Neuronal stem cell (in vitro differentiated cells): ENCODE results near the gene SEMA3A.

Source experiments
- DNase-seq: peaks from one replicate; pipeline ENCODE4 v3.0.0-alpha.2; 2013; ENCODE audit warnings: low spot score
- H2AFZ ChIP-seq: one replicate; pipeline ENCODE4 v1.6.1; 2013; ENCODE audit warnings: mild to moderate bottlenecking, low read length, inconsistent platforms
- H2AK5ac ChIP-seq: 2 replicates; pipeline ENCODE4 v1.6.1; 2013; ENCODE audit warnings: low read depth, mild to moderate bottlenecking, inconsistent platforms, low read length, moderate library complexity, mixed read lengths
- H2BK120ac ChIP-seq: 2 replicates; pipeline ENCODE4 v1.6.1; 2013; ENCODE audit warnings: low read depth, mild to moderate bottlenecking, inconsistent platforms, low read length, moderate library complexity, mixed read lengths
- H2BK12ac ChIP-seq: one replicate; pipeline ENCODE4 v1.6.1; 2013; ENCODE audit warnings: low read length, inconsistent platforms
- H2BK15ac ChIP-seq: 2 replicates; pipeline ENCODE4 v1.6.1; 2013; ENCODE audit warnings: mild to moderate bottlenecking, low read length, inconsistent platforms, mixed read lengths
- H2BK5ac ChIP-seq: one replicate; pipeline ENCODE4 v1.6.1; 2013; ENCODE audit warnings: inconsistent platforms, mild to moderate bottlenecking, low read length, moderate library complexity
- H3K14ac ChIP-seq: one replicate; pipeline ENCODE4 v1.6.1; 2013; ENCODE audit warnings: low read length, inconsistent platforms
- H3K18ac ChIP-seq: 2 replicates; pipeline ENCODE4 v1.6.1; 2013; ENCODE audit warnings: low read length, inconsistent platforms
- H3K23ac ChIP-seq: 2 replicates; pipeline ENCODE4 v1.6.1; 2013; ENCODE audit warnings: low read depth, mild to moderate bottlenecking, mixed read lengths, low read length, inconsistent platforms; ENCODE audit not compliant: poor library complexity
- H3K27ac ChIP-seq: replicated peaks from 3 replicates; pipeline ENCODE4 v1.5.1; 2013; ENCODE audit warnings: low read length, inconsistent platforms
- H3K27me3 ChIP-seq, 3 experiments: 2 replicates each; pipeline ENCODE4 v1.6.1; 2013; ENCODE audit warnings: low read length in 3 of 3, mild to moderate bottlenecking in 2 of 3, inconsistent platforms in 1 of 3, low read depth in 1 of 3, mixed read lengths in 1 of 3, moderate library complexity in 1 of 3; ENCODE audit not compliant: control insufficient read depth in 3 of 3, insufficient read depth in 3 of 3
- H3K36me3 ChIP-seq, 2 donors: replicated peaks in 1 of 2; 2 replicates each; pipeline ENCODE4 v1.6.1; 2013; ENCODE audit warnings: low read length in 2 of 2; ENCODE audit not compliant: control insufficient read depth in 2 of 2, insufficient read depth in 2 of 2
- H3K4ac ChIP-seq: 2 replicates; pipeline ENCODE4 v1.6.1; 2013; ENCODE audit warnings: inconsistent platforms, mild to moderate bottlenecking, low read length, moderate library complexity
- H3K4me1 ChIP-seq, 2 donors: 1 replicate in 1 of 2; 2 replicates in 1 of 2; pipeline ENCODE4 v1.6.1; 2013; ENCODE audit warnings: low read length in 2 of 2, low read depth in 1 of 2; ENCODE audit not compliant: control insufficient read depth in 2 of 2, insufficient read depth in 1 of 2
- H3K4me2 ChIP-seq: one replicate; pipeline ENCODE4 v1.6.1; 2013; ENCODE audit warnings: mild to moderate bottlenecking, low read length, inconsistent platforms; ENCODE audit not compliant: insufficient read depth, poor library complexity, severe bottlenecking
- H3K4me3 ChIP-seq, 2 donors: 2 replicates each; pipeline ENCODE4 v1.5.1; 2013; ENCODE audit warnings: low read length in 2 of 2, mild to moderate bottlenecking in 2 of 2, inconsistent platforms in 1 of 2, moderate library complexity in 1 of 2
- H3K79me1 ChIP-seq: one replicate; pipeline ENCODE4 v1.6.1; 2013; ENCODE audit warnings: low read depth, mild to moderate bottlenecking, inconsistent platforms, low read length, moderate library complexity
- H3K9ac ChIP-seq: one replicate; pipeline ENCODE4 v1.6.1; 2013; ENCODE audit warnings: mild to moderate bottlenecking, low read depth, low read length, inconsistent platforms; ENCODE audit not compliant: poor library complexity
- H3K9me3 ChIP-seq, 2 donors: replicated peaks in 1 of 2; 2 replicates each; pipeline versions ENCODE3 to v1.6.1; 2013; ENCODE audit warnings: low read length in 2 of 2, mild to moderate bottlenecking in 2 of 2, inconsistent platforms in 1 of 2, low read depth in 1 of 2, mixed read lengths in 1 of 2, moderate library complexity in 1 of 2; ENCODE audit not compliant: control insufficient read depth in 2 of 2, insufficient read depth in 1 of 2
- H4K8ac ChIP-seq: one replicate; pipeline ENCODE4 v1.6.1; 2013; ENCODE audit warnings: low read depth, mild to moderate bottlenecking, inconsistent platforms, low read length, moderate library complexity
- H4K91ac ChIP-seq: one replicate; pipeline ENCODE4 v1.6.1; 2013; ENCODE audit warnings: low read length, low read depth, mild to moderate bottlenecking, inconsistent platforms; ENCODE audit not compliant: poor library complexity
- WGBS, 2 donors: extraction: QIAGEN DNeasy Blood & Tissue Kit; methylation state at CpG; one replicate each; pipeline ENCODE4 v1.1.7; 2013; ENCODE audit warnings: missing lambda C conversion rate in 2 of 2, mixed read lengths in 1 of 2; ENCODE audit not compliant: insufficient read length in 2 of 2, insufficient replicate concordance in 1 of 2; ENCODE audit errors: extremely low coverage in 2 of 2; 5-methylcytosine and 5-hydroxymethylcytosine counted together

SEMA3A gene

DNA sequence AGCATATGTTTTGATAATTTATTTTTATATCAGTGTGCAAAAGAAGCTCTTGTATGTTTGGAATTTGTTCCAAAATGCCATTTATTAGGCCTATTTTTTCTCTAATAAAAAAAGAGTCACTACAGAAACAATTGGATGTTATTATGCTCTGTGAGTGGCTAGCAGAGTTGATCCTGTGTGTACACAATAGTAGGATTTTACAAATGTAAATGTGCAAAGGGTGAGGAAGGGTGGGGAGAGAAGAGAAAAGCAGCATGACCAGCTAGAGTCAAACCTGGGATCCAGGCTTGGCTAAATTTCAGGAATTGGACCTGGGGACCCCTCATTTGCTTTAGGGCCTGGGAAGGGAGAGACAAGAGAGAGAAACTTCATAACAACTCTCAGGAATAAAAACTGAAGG is 32.5 kb downstream of the SEMA3A start:
- Histone ChIP-seq H2AFZ (no peak overlapping the region), H3K9me3 (peaks cover 0 to 7% of the 10 kb centered on the region in 2 donors), H3K14ac (no peak overlapping the region), H3K4me1 (peaks cover 0 to 1% of the 10 kb centered on the region in 2 donors), H3K4me2 (no peak overlapping the region), H3K4me3 (no peak overlapping the region), H4K8ac (no peak overlapping the region), H2AK5ac (no peak overlapping the region), H2BK120ac (no peak overlapping the region), H3K4ac (no peak overlapping the region), H3K27ac (no peak overlapping the region), H3K9ac (no peak overlapping the region), H2BK15ac (no peak overlapping the region), H4K91ac (no peak overlapping the region), H3K27me3 (no peaks in the 10 kb centered on the region), H3K23ac (no peak overlapping the region), H2BK12ac (no peak overlapping the region), H2BK5ac (no peak overlapping the region), H3K36me3 (peaks cover 0 to 29% of the 10 kb centered on the region in 2 donors), H3K79me1 (no peaks in the 10 kb centered on the region), H3K18ac (no peak overlapping the region)
- no peak for DNase-seq

DNA sequence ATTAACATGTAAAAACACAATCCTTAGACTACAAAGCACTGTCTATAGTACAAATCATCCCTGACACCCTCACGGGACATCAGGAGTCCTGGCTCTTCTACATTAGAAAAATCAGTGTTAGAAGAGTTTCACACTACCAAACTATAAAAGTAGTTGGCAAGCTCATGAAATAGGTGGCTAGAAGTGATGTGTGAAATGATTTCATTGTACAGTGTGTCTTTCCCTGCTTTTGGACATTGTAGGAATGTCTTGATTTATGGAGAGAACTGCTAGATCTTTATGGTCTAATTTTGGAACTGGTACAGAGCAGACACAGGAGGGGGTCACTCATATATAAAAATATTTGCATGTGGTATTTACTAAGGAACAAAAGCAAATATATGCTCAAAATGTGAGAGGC is 33.2 kb downstream of the SEMA3A start:
- H3K4me1 ChIP-seq: peaks cover 0 to 1% of the 10 kb centered on the region in 2 donors
- H3K36me3 ChIP-seq: peaks cover 0 to 36% of the 10 kb centered on the region in 2 donors
- no peak overlapping the region for H2BK5ac ChIP-seq
- H3K27ac ChIP-seq: no peak overlapping the region
- no peak overlapping the region for H2AFZ ChIP-seq
- H4K8ac ChIP-seq: no peak overlapping the region
- H2BK120ac ChIP-seq: no peak overlapping the region
- H3K9ac ChIP-seq: no peak overlapping the region
- no peak overlapping the region for H2BK12ac ChIP-seq
- no peak overlapping the region for H4K91ac ChIP-seq
- no peaks in the 10 kb centered on the region for H3K27me3 ChIP-seq
- DNase-seq: no peak
- H3K9me3 ChIP-seq: peaks cover 0 to 7% of the 10 kb centered on the region in 2 donors
- no peak overlapping the region for H3K4ac ChIP-seq
- H3K23ac ChIP-seq: no peak overlapping the region
- H3K4me3 ChIP-seq: no peak overlapping the region
- H2AK5ac ChIP-seq: no peak overlapping the region
- no peak overlapping the region for H3K18ac ChIP-seq
- H3K14ac ChIP-seq: no peak overlapping the region
- H3K79me1 ChIP-seq: no peaks in the 10 kb centered on the region
- no peak overlapping the region for H2BK15ac ChIP-seq
- WGBS, 2 donors: no CpG with 5 or more reads among the region's 1 CpG
- H3K4me2 ChIP-seq: no peak overlapping the region

DNA sequence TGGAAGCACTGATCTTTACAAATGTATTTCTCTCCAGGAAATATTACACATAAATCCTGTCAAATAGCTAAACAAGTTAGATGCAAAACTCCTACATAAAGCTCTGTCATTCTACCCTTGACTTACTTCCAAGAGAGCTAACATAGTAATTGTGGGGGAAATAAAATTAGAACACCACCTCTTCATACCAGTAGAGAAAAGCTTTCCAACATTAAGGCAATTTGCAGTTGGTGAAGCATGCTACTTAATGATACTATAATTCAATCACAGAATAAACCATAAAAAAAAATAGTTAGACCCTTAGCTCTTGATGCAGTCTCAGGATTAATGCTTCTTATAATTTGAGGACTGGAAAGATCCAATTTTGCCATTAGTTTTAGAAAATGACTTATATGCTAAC is 35.2 kb downstream of the SEMA3A start:
- H3K4me2 ChIP-seq: no peak overlapping the region
- H2AK5ac ChIP-seq: no peak overlapping the region
- no peak overlapping the region for H2AFZ ChIP-seq
- H3K18ac ChIP-seq: no peak overlapping the region
- no peak overlapping the region for H3K23ac ChIP-seq
- no peak overlapping the region for H2BK120ac ChIP-seq
- H3K4me1 ChIP-seq: peaks cover 0 to 1% of the 10 kb centered on the region in 2 donors
- no peaks in the 10 kb centered on the region for H3K27me3 ChIP-seq
- H2BK15ac ChIP-seq: no peak overlapping the region
- H3K36me3 ChIP-seq: peaks cover 0 to 33% of the 10 kb centered on the region in 2 donors
- no peak overlapping the region for H3K4ac ChIP-seq
- no peak overlapping the region for H3K14ac ChIP-seq
- H4K91ac ChIP-seq: no peak overlapping the region
- H3K79me1 ChIP-seq: no peaks in the 10 kb centered on the region
- no peak overlapping the region for H3K4me3 ChIP-seq
- H2BK12ac ChIP-seq: no peak overlapping the region
- DNase-seq: no peak
- H2BK5ac ChIP-seq: no peak overlapping the region
- no peak overlapping the region for H3K27ac ChIP-seq
- H3K9ac ChIP-seq: no peak overlapping the region
- no peak overlapping the region for H4K8ac ChIP-seq
- peaks cover 0 to 4% of the 10 kb centered on the region in 2 donors for H3K9me3 ChIP-seq

DNA sequence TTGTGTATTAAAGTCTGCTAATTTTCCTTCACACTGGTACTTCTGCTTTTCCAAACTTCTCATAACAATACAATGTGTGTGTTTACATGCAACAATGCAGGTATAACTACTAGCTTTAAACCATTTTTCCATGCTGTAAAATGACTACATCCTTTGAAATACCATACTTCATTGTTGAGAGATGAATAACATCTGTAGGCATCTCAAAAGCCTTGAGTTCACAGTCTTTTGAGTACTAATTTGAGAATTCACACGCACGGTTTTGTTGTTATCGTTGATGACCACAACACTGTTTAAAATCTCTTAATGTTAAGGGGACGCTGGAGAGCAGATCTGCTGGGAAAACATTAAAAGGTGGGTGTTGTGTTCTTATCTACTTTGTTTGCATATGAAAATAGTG is 37.4 kb downstream of the SEMA3A start:
- Histone ChIP-seq H3K9ac (no peak overlapping the region), H3K36me3 (peaks cover 0 to 38% of the 10 kb centered on the region in 2 donors), H3K27me3 (no peaks in the 10 kb centered on the region), H3K4me2 (no peak overlapping the region), H2BK12ac (no peak overlapping the region), H2AFZ (no peak overlapping the region), H3K79me1 (no peaks in the 10 kb centered on the region), H3K4me3 (no peak overlapping the region), H2BK5ac (no peak overlapping the region), H3K18ac (no peak overlapping the region), H3K23ac (no peak overlapping the region), H2AK5ac (no peak overlapping the region), H2BK15ac (no peak overlapping the region), H4K91ac (no peak overlapping the region), H3K9me3 (peaks cover 0 to 4% of the 10 kb centered on the region in 2 donors), H3K4me1 (peaks cover 0 to under 1% of the 10 kb centered on the region in 2 donors), H3K14ac (no peak overlapping the region), H3K27ac (no peak overlapping the region), H2BK120ac (no peak overlapping the region), H3K4ac (no peak overlapping the region), H4K8ac (no peak overlapping the region)
- no peak for DNase-seq
- WGBS, 2 donors: no CpG with 5 or more reads among the region's 4 CpGs
